ENCODE results near the gene PAK4. TPM values are rescaled to one million over a fixed set of nuclear protein-coding genes. Genes with fewer than 3 reads are reported as not detected.

Gene PAK4
- total and polyA plus RNA-seq, 10 of the 15 experiments (the other 5 are each of a cell fraction or from before 2014, with no cell fraction given): 0.08 to 19.3 (median 5.9) TPM

GRCh38 chr19:39119830-39120229, 5.8 kb upstream of the PAK4 start:
- Histone ChIP-seq H3K4me2 (ENCODE audit: control insufficient read depth, insufficient read depth) (no peak overlapping the region), H4K20me1 (ENCODE audit: control insufficient read depth, insufficient read depth) (no peaks in the 10 kb centered on the region), H3K9ac (ENCODE audit: control insufficient read depth, insufficient read depth, low read length) (no peak overlapping the region), H3K4me3 (no peak overlapping the region), H3K4me1 (ENCODE audit: control insufficient read depth, insufficient read depth, low read length) (no peaks in the 10 kb centered on the region), H3K27ac (ENCODE audit: control insufficient read depth, insufficient read depth) (no peak overlapping the region), H3K9me3 (replicated peaks; ENCODE audit: control insufficient read depth, insufficient read depth, low read length) (no peaks in the 10 kb centered on the region), H2AFZ (ENCODE audit: control insufficient read depth, low read depth, low read length) (no peak overlapping the region), H3K27me3 (replicated peaks in 1 of 2; ENCODE audit: control insufficient read depth in 2 of 2, insufficient read depth in 2 of 2, low read length in 1 of 2) (no peaks in the 10 kb centered on the region; a peak in 1 of 4 replicates), H3K36me3 (ENCODE audit: control insufficient read depth in 2 of 2, insufficient read depth in 2 of 2, low read length in 1 of 2) (no peaks in the 10 kb centered on the region), H3K79me2 (ENCODE audit: control insufficient read depth, insufficient read depth, low read length) (no peaks in the 10 kb centered on the region)
- intact Hi-C loops (cut with micrococcal nuclease; ENCODE audit: unreplicated experiment): loop anchor here (10.0 kb wide), 1 partner anchor 415 kb away; the partner anchor contains the start of gene EID2B
- RAD21 ChIA-PET (ENCODE audit: unreplicated experiment): interaction anchor here (0.6 to 1.0 kb wide), 4 partner anchors 23 to 413 kb away, joined by 3 to 5 read pairs (median 3); partner anchors contain the start of gene EID2B
- no peak for FAIRE-seq
- ATAC-seq: no peak
- BruUV-seq (replicated peaks): no TSS peak
- CTCF ChIA-PET: interaction anchor here (0.6 to 2.8 kb wide), 8 partner anchors 30 to 263 kb away, joined by 3 to 8 read pairs (median 3); no protein-coding TSS in a partner anchor
- in situ Hi-C loops (cut with MboI): loop anchor here (5.0 kb wide), 3 partner anchors 207 to 412 kb away; partner anchors contain the start of genes EID2B and PLEKHG2
- no peak for TF ChIP-seq CHD2 (IDR thresholded peaks at IDR 0.05; ENCODE audit: borderline replicate concordance, low read depth, low read length)
- no peak for TF ChIP-seq MTA2 (IDR thresholded peaks at IDR 0.05; ENCODE audit: low read depth)
- TF ChIP-seq TARDBP (IDR thresholded peaks at IDR 0.05; ENCODE audit: borderline replicate concordance): no peak
- TF ChIP-seq SPI1 (IDR thresholded peaks at IDR 0.05; ENCODE audit: borderline replicate concordance, insufficient read depth, low read depth, low read length): no peak
- TF ChIP-seq ELK1 (IDR thresholded peaks at IDR 0.05; ENCODE audit: low read depth, low read length): no peak
- no peak for TF ChIP-seq IKZF1 (conservative IDR thresholded peaks at IDR 0.05)
- no peak for TF ChIP-seq ZNF207 (IDR thresholded peaks at IDR 0.05; ENCODE audit: borderline replicate concordance)
- no peak for TF ChIP-seq KAT2A (conservative IDR thresholded peaks at IDR 0.05; ENCODE audit: control insufficient read depth, low read depth, low read length)
- TF ChIP-seq MEF2A (IDR thresholded peaks at IDR 0.05; ENCODE audit: insufficient read depth, low read depth, low read length): no peak
- TF ChIP-seq ZNF24 (IDR thresholded peaks at IDR 0.05): no peak
- no peak for TF ChIP-seq KDM1A (IDR thresholded peaks at IDR 0.05; ENCODE audit: borderline replicate concordance)
- no peak for TF ChIP-seq ZBED1 (IDR thresholded peaks at IDR 0.05; ENCODE audit: borderline replicate concordance)
- no peak for TF ChIP-seq CHD1 (IDR thresholded peaks at IDR 0.05; ENCODE audit: low read depth, low read length)
- DNase-seq (ENCODE audit: low read depth, low spot score): no peak
- WGBS (ENCODE audit: insufficient coverage, insufficient replicate concordance, low lambda C conversion rate, missing lambda C conversion rate): no CpG with 5 or more reads among the region's 1 CpG
- SMC1A ChIA-PET (ENCODE audit: uncharacterized antibody, unreplicated experiment): interaction anchor here (0.9 to 1.0 kb wide), 2 partner anchors 69 to 93 kb away, joined by 3 read pairs; no protein-coding TSS in a partner anchor
- POLR2A ChIA-PET: interaction anchor here (0.5 to 0.6 kb wide), 2 partner anchors 11 to 721 kb away, joined by 4 to 7 read pairs; no protein-coding TSS in a partner anchor
